ENCODE results near the gene OTOP2. TPM values are rescaled to one million over a fixed set of nuclear protein-coding genes. Genes with fewer than 3 reads are reported as not detected.
A peak's percentile ranks its signal among the peaks of the same experiment; 100 is the strongest.

OTOP2 gene, protein sequence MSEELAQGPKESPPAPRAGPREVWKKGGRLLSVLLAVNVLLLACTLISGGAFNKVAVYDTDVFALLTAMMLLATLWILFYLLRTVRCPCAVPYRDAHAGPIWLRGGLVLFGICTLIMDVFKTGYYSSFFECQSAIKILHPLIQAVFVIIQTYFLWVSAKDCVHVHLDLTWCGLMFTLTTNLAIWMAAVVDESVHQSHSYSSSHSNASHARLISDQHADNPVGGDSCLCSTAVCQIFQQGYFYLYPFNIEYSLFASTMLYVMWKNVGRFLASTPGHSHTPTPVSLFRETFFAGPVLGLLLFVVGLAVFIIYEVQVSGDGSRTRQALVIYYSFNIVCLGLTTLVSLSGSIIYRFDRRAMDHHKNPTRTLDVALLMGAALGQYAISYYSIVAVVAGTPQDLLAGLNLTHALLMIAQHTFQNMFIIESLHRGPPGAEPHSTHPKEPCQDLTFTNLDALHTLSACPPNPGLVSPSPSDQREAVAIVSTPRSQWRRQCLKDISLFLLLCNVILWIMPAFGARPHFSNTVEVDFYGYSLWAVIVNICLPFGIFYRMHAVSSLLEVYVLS
- not detected in 2 replicates for polyA plus RNA-seq (2013)

DNA sequence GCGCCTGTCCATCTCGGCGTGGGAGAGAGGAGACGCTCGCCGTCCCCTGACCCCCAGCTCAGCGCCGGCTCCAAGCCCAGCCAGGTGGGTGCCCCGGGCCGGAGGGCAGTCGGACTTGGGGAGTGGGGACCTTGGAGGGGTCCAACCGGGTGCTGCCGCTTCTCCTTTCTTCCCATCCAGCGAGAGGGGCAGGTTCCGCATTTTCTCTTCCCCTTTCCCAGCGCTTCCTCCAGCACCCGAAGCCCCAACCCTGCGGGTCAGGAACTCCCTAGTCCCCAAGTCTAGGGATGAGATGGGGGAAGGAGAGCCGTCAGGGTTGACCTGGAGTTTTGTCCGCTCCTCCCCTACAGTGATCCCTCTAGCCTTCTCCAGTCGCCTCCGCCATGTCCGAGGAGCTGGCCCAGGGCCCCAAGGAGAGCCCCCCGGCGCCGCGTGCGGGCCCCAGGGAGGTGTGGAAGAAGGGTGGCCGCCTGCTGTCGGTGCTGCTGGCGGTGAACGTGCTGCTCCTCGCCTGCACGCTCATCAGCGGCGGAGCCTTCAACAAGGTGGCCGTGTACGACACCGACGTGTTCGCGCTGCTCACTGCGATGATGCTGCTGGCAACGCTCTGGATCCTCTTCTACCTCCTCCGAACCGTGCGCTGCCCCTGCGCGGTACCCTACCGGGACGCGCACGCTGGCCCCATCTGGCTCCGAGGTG is at the start of gene OTOP2:
TSS of gene OTOP2 (plus strand) at position 24 of the 699 bp plus-strand sequence. CDS start at position 384, 360 bp downstream.
- Histone ChIP-seq H3K4ac (ENCODE audit: low read depth, low read length) (no peak within 1 kb of the TSS), H2BK12ac (ENCODE audit: low read length) (no peak within 1 kb of the TSS)
- no CpG with 5 or more reads among the region's 54 CpGs for WGBS (ENCODE audit: extremely low coverage, insufficient coverage, insufficient read length)

DNA sequence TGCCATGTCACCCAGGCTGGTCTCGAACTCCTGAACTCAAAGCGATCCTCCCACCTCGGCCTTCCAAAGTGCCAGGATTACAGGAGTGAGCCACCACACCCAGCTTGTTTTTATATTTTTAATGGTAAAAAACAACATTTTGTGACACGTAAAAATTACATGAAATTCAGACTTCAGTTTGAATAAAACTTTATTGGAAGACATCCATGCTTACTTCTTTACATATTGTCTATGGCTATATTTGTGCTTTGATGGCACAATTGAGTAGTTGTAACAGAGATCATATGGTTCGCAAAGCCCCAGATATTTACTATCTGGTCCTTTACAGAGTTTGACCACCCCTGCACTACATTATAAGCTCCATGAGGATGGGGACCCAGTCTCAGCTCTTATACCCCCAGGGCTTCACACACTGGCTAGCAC is 49.4 kb upstream of the OTOP2 start:
- Histone ChIP-seq H2BK5ac (ENCODE audit: low read depth, low read length, poor library complexity) (no peak overlapping the region), H3K27ac (ENCODE audit: low read depth, low read length) (no peak overlapping the region), H3K4me2 (ENCODE audit: low read length) (no peak overlapping the region), H3K36me3 (ENCODE audit: control insufficient read depth in 1 of 2, insufficient read depth in 2 of 2, low read length in 2 of 2) (no peaks in the 10 kb centered on the region), H3K79me2 (ENCODE audit: control insufficient read depth, insufficient read depth, low read length, poor library complexity) (peaks cover 5% of the 10 kb centered on the region), H3K18ac (ENCODE audit: low read length) (no peak overlapping the region), H3K4ac (ENCODE audit: low read depth, low read length) (no peak overlapping the region), H3K27me3 (ENCODE audit: insufficient read depth, low read length) (no peaks in the 10 kb centered on the region), H4K91ac (ENCODE audit: low read depth, low read length) (no peak overlapping the region), H2AK5ac (ENCODE audit: low read length) (no peak overlapping the region), H3K79me1 (ENCODE audit: low read length) (peaks cover 8% of the 10 kb centered on the region), H2AFZ (ENCODE audit: insufficient read depth, low read length, poor library complexity) (no peak overlapping the region), H2BK12ac (ENCODE audit: low read length) (no peak overlapping the region), H2BK120ac (ENCODE audit: insufficient read depth, low read length, poor library complexity) (no peak overlapping the region), H3K9me3 (ENCODE audit: insufficient read depth, low read depth, low read length) (peaks cover 3% of the 10 kb centered on the region), H3K4me1 (ENCODE audit: control insufficient read depth in 1 of 2, insufficient read depth in 2 of 2, low read length in 2 of 2) (peaks cover 3 to 11% of the 10 kb centered on the region in 2 experiments), H3K9ac (ENCODE audit: low read length) (no peak overlapping the region), H3K4me3 (ENCODE audit: low read depth, low read length) (no peak overlapping the region), H3K14ac (ENCODE audit: low read length) (no peak overlapping the region), H3K23ac (ENCODE audit: low read length) (no peak overlapping the region), H4K12ac (ENCODE audit: low read depth, low read length) (peak overlapping the region; percentile 20), H4K8ac (ENCODE audit: low read depth, low read length) (peak overlapping the region; percentile 27)
- WGBS (ENCODE audit: extremely low coverage, insufficient coverage, insufficient read length), result no CpG with 5 or more reads among the region's 5 CpGs
- DNase-seq, result no peak

More for the DNA sequence above, at the start of gene OTOP2:
- H2AK5ac ChIP-seq (ENCODE audit: low read length), result no peak within 1 kb of the TSS
- no peak within 1 kb of the TSS for H3K18ac ChIP-seq (ENCODE audit: low read length)
- peaks cover 13% of the 10 kb centered on the region for H3K9me3 ChIP-seq (ENCODE audit: insufficient read depth, low read depth, low read length)
- no peak within 1 kb of the TSS for H3K23ac ChIP-seq (ENCODE audit: low read length)
- no peak within 1 kb of the TSS for H4K91ac ChIP-seq (ENCODE audit: low read depth, low read length)
- H3K27me3 ChIP-seq (ENCODE audit: insufficient read depth, low read length), result peaks cover 34% of the 10 kb centered on the region
- H3K36me3 ChIP-seq (ENCODE audit: control insufficient read depth in 1 of 2, insufficient read depth in 2 of 2, low read length in 2 of 2), result no peaks in the 10 kb centered on the region
- H2BK5ac ChIP-seq (ENCODE audit: low read depth, low read length, poor library complexity), result no peak within 1 kb of the TSS
- H3K14ac ChIP-seq (ENCODE audit: low read length), result no peak within 1 kb of the TSS
- no peaks in the 10 kb centered on the region for H3K79me1 ChIP-seq (ENCODE audit: low read length)
- no peak within 1 kb of the TSS for H2AFZ ChIP-seq (ENCODE audit: insufficient read depth, low read length, poor library complexity)
- peak in 1 of 2 donors; percentile 9 for DNase-seq
- no peaks in the 10 kb centered on the region for H3K4me1 ChIP-seq (ENCODE audit: control insufficient read depth in 1 of 2, insufficient read depth in 2 of 2, low read length in 2 of 2)
- peak within 1 kb of the TSS; percentile 48 for H3K4me2 ChIP-seq (ENCODE audit: low read length)
- H3K79me2 ChIP-seq (ENCODE audit: control insufficient read depth, insufficient read depth, low read length, poor library complexity), result no peaks in the 10 kb centered on the region
- H4K8ac ChIP-seq (ENCODE audit: low read depth, low read length), result no peak within 1 kb of the TSS
- H4K12ac ChIP-seq (ENCODE audit: low read depth, low read length), result no peak within 1 kb of the TSS
- no peak within 1 kb of the TSS for H3K27ac ChIP-seq (ENCODE audit: low read depth, low read length)
- no peak within 1 kb of the TSS for H3K9ac ChIP-seq (ENCODE audit: low read length)
- H3K4me3 ChIP-seq (ENCODE audit: low read depth, low read length), result no peak within 1 kb of the TSS
- H2BK120ac ChIP-seq (ENCODE audit: insufficient read depth, low read length, poor library complexity), result no peak within 1 kb of the TSS

DNA sequence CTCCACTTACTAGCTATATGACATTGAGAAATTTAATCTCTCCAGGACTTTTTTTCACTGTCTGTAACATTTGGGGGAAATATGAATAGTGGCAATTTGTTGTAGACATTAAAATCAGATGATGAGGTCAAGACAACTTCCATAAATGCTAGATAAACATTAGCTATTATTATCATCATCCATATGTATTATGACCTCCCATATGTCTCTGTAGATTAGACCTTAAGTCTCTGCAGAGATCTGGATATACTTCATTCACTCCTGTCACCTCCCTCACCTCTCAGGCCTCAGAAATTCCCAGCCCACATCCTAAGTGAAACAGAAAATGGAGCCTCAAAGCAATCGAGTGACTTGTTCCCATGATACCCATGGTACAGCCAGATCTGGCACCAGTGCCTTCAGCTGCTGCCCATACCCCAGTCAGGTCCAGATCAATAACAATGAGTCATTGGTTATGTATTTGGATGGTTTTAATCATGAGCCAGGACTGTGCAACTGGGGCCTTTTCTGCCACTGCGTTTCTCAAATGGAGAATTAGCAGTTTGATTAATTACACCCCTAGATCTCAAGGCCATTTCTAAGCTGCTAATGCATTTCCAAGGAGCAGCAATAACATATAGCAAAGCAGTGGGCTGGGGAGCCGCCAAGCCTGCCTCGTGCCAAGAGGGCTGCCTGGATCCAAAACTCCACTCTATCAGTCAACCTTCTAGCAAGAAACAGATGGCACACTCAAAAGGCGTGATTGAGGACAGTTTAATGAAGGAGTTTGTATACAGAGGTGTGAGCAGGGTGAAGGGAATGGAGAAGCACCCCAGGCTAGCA is 48.7 kb upstream of the OTOP2 start:
- no peak overlapping the region for H2BK12ac ChIP-seq (ENCODE audit: low read length)
- H3K23ac ChIP-seq (ENCODE audit: low read length), result no peak overlapping the region
- H2BK120ac ChIP-seq (ENCODE audit: insufficient read depth, low read length, poor library complexity), result no peak overlapping the region
- no peak overlapping the region for H4K8ac ChIP-seq (ENCODE audit: low read depth, low read length)
- no peak overlapping the region for H3K14ac ChIP-seq (ENCODE audit: low read length)
- no peaks in the 10 kb centered on the region for H3K36me3 ChIP-seq (ENCODE audit: control insufficient read depth in 1 of 2, insufficient read depth in 2 of 2, low read length in 2 of 2)
- no peaks in the 10 kb centered on the region for H3K9me3 ChIP-seq (ENCODE audit: insufficient read depth, low read depth, low read length)
- no peak overlapping the region for H2BK5ac ChIP-seq (ENCODE audit: low read depth, low read length, poor library complexity)
- WGBS (ENCODE audit: extremely low coverage, insufficient coverage, insufficient read length), result no CpG with 5 or more reads among the region's 5 CpGs
- H3K4me2 ChIP-seq (ENCODE audit: low read length), result no peak overlapping the region
- peaks cover 5% of the 10 kb centered on the region for H3K79me2 ChIP-seq (ENCODE audit: control insufficient read depth, insufficient read depth, low read length, poor library complexity)
- H3K4me3 ChIP-seq (ENCODE audit: low read depth, low read length), result no peak overlapping the region
- no peak overlapping the region for H3K4ac ChIP-seq (ENCODE audit: low read depth, low read length)
- H3K18ac ChIP-seq (ENCODE audit: low read length), result no peak overlapping the region
- H2AK5ac ChIP-seq (ENCODE audit: low read length), result no peak overlapping the region
- H2AFZ ChIP-seq (ENCODE audit: insufficient read depth, low read length, poor library complexity), result no peak overlapping the region
- no peak for DNase-seq
- peaks cover 3 to 11% of the 10 kb centered on the region in 2 experiments for H3K4me1 ChIP-seq (ENCODE audit: control insufficient read depth in 1 of 2, insufficient read depth in 2 of 2, low read length in 2 of 2)
- no peak overlapping the region for H4K91ac ChIP-seq (ENCODE audit: low read depth, low read length)
- no peak overlapping the region for H3K27ac ChIP-seq (ENCODE audit: low read depth, low read length)
- peaks cover 8% of the 10 kb centered on the region for H3K79me1 ChIP-seq (ENCODE audit: low read length)
- no peaks in the 10 kb centered on the region for H3K27me3 ChIP-seq (ENCODE audit: insufficient read depth, low read length)
- H3K9ac ChIP-seq (ENCODE audit: low read length), result no peak overlapping the region
- H4K12ac ChIP-seq (ENCODE audit: low read depth, low read length), result no peak overlapping the region

DNA sequence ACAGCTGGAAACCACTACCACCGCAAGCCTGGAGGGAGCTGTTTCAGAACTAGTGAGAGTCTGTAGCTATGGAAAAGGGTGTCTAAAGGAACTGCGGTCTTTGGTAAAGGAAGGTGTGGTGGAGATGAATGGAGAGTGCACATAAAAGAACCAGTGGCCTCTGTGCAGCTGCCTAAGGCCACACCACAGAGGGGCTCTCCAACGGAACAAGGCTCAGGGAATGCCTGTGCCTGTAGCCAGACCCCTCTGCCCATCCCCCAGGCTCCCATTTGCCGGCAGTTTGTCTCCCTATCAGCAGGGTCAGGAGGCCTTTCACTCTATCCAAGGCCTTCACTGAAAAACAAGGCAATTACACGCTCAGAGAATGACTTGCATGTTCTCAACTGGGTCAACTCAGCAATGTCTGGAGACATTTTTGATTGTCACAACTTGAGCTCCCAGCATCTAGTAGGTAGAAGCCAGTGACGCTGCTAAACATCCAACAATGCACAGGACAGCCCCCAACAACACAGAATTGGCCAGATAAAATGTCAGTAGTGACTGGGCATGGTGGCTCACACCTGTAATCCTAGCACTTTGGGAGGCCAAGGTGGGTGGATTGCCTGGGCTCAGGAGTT is 48.0 kb upstream of the OTOP2 start:
- Histone ChIP-seq H3K27me3 (ENCODE audit: insufficient read depth, low read length) (no peaks in the 10 kb centered on the region), H4K91ac (ENCODE audit: low read depth, low read length) (no peak overlapping the region)
- WGBS (ENCODE audit: extremely low coverage, insufficient coverage, insufficient read length), result no CpG with 5 or more reads among the region's 6 CpGs

More for the DNA sequence above, 48.0 kb upstream of the OTOP2 start:
- no peak overlapping the region for H2BK120ac ChIP-seq (ENCODE audit: insufficient read depth, low read length, poor library complexity)
- H3K79me2 ChIP-seq (ENCODE audit: control insufficient read depth, insufficient read depth, low read length, poor library complexity), result peaks cover 5% of the 10 kb centered on the region
- H2AFZ ChIP-seq (ENCODE audit: insufficient read depth, low read length, poor library complexity), result no peak overlapping the region
- DNase-seq, result no peak
- no peak overlapping the region for H3K4me3 ChIP-seq (ENCODE audit: low read depth, low read length)
- H3K4ac ChIP-seq (ENCODE audit: low read depth, low read length), result no peak overlapping the region
- H2BK12ac ChIP-seq (ENCODE audit: low read length), result no peak overlapping the region
- H3K9ac ChIP-seq (ENCODE audit: low read length), result no peak overlapping the region
- H3K4me1 ChIP-seq (ENCODE audit: control insufficient read depth in 1 of 2, insufficient read depth in 2 of 2, low read length in 2 of 2), result peaks cover 3 to 11% of the 10 kb centered on the region in 2 experiments
- no peak overlapping the region for H3K14ac ChIP-seq (ENCODE audit: low read length)
- H3K23ac ChIP-seq (ENCODE audit: low read length), result no peak overlapping the region
- H3K79me1 ChIP-seq (ENCODE audit: low read length), result peaks cover 8% of the 10 kb centered on the region
- H3K36me3 ChIP-seq (ENCODE audit: control insufficient read depth in 1 of 2, insufficient read depth in 2 of 2, low read length in 2 of 2), result no peaks in the 10 kb centered on the region
- H4K8ac ChIP-seq (ENCODE audit: low read depth, low read length), result no peak overlapping the region
- H3K4me2 ChIP-seq (ENCODE audit: low read length), result no peak overlapping the region
- no peak overlapping the region for H2AK5ac ChIP-seq (ENCODE audit: low read length)
- H3K18ac ChIP-seq (ENCODE audit: low read length), result no peak overlapping the region
- no peaks in the 10 kb centered on the region for H3K9me3 ChIP-seq (ENCODE audit: insufficient read depth, low read depth, low read length)
- H4K12ac ChIP-seq (ENCODE audit: low read depth, low read length), result no peak overlapping the region
- no peak overlapping the region for H3K27ac ChIP-seq (ENCODE audit: low read depth, low read length)
- H2BK5ac ChIP-seq (ENCODE audit: low read depth, low read length, poor library complexity), result no peak overlapping the region

All from trophoblast cell (in vitro differentiated cells and primary cell).